Common myeloid progenitor, CD34-positive (primary cell): Measurements from ENCODE around the gene SNRPD1.

Source experiments
- CTCF ChIA-PET: fragments of 350-600 bp; sonication (Branson Sonifier 250); formaldehyde crosslinking; loops from one replicate; lab custom pipeline; 2021; ENCODE audit warnings: antibody characterized with exemption; lab: Charles Lee
- POLR2A ChIA-PET: fragments of 350-600 bp; sonication (Branson Sonifier 250); formaldehyde crosslinking; loops from one replicate; lab custom pipeline; 2021; ENCODE audit warnings: antibody characterized with exemption; lab: Charles Lee
- DNase-seq, 3 donors: peaks; one replicate each; pipeline versions ENCODE4 v3.0.0 to v3.0.0-alpha.2; 2013
- H3K27ac ChIP-seq, 2 experiments: 1 replicate in 1 of 2; 2 replicates in 1 of 2; pipeline ENCODE4 v1.7.0; 2013; ENCODE audit warnings: inconsistent platforms in 2 of 2, low read length in 2 of 2, mild to moderate bottlenecking in 2 of 2, low read depth in 1 of 2, moderate library complexity in 1 of 2; ENCODE audit not compliant: severe bottlenecking in 2 of 2, insufficient read depth in 1 of 2, poor library complexity in 1 of 2
- H3K27me3 ChIP-seq, 5 experiments: replicated peaks in 2 of 5; 1 replicate in 3 of 5; 2 replicates in 2 of 5; pipeline versions ENCODE4 v1.6.1 to v1.7.0; 2013; ENCODE audit warnings: low read length in 4 of 5, mild to moderate bottlenecking in 2 of 5, moderate library complexity in 2 of 5, inconsistent platforms in 1 of 5; ENCODE audit not compliant: insufficient read depth in 5 of 5, control insufficient read depth in 4 of 5
- H3K36me3 ChIP-seq, 4 experiments: 1 replicate in 2 of 4; 2 replicates in 2 of 4; pipeline versions ENCODE4 v1.6.1 to v1.7.0; 2013; ENCODE audit warnings: low read length in 3 of 4, control low read depth in 1 of 4, mild to moderate bottlenecking in 1 of 4; ENCODE audit not compliant: control insufficient read depth in 4 of 4, insufficient read depth in 4 of 4
- H3K4me1 ChIP-seq, 4 experiments: 1 replicate in 3 of 4; 2 replicates in 1 of 4; pipeline versions ENCODE4 v1.6.1 to v1.7.1; 2013; ENCODE audit warnings: low read length in 3 of 4, mild to moderate bottlenecking in 3 of 4, control low read depth in 1 of 4, inconsistent platforms in 1 of 4, moderate library complexity in 1 of 4; ENCODE audit not compliant: control insufficient read depth in 4 of 4, insufficient read depth in 4 of 4; ENCODE audit errors: control extremely low read depth in 1 of 4
- H3K4me3 ChIP-seq, 7 experiments: 1 replicate in 4 of 7; 2 replicates in 3 of 7; pipeline versions ENCODE4 v1.5.1 to v1.7.0; 2013; ENCODE audit warnings: mild to moderate bottlenecking in 7 of 7, low read length in 6 of 7, moderate library complexity in 6 of 7, inconsistent platforms in 2 of 7, low read depth in 2 of 7, control low read depth in 1 of 7; ENCODE audit not compliant: insufficient read depth in 4 of 7, control insufficient read depth in 1 of 7; ENCODE audit errors: extremely low read depth in 1 of 7
- H3K9me3 ChIP-seq, 5 experiments: 1 replicate in 4 of 5; 2 replicates in 1 of 5; pipeline versions ENCODE4 v1.6.1 to v1.7.1; 2013; ENCODE audit warnings: low read length in 4 of 5, mild to moderate bottlenecking in 2 of 5, inconsistent platforms in 1 of 5, low read depth in 1 of 5, moderate library complexity in 1 of 5; ENCODE audit not compliant: control insufficient read depth in 4 of 5, insufficient read depth in 2 of 5; ENCODE audit errors: control extremely low read depth in 1 of 5
- WGBS: methylation state at CpG from one replicate; pipeline ENCODE4 v1.1.5; 2013; ENCODE audit not compliant: insufficient coverage; 5-methylcytosine and 5-hydroxymethylcytosine counted together

The SNRPD1 gene

DNA sequence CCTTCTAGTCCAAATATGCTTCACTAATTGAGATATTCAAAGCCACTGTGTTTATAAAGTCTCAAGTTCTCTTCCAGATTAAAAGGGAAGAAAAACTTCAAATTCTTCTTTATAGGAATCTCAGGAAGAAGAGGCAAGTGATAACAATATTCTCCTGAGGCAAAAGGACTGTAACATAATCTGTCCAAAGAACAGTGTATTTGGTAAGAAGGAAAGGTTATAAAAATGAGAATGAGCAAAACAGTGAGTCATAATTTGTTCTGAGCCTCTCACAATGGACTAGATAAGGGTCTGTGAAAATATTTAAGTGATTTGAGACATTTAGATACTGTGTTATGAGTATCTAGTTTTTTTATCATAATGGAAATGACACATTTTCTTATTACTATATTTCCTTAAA is 44.3 kb downstream of the SNRPD1 start:
- Histone ChIP-seq H3K4me3 (no peak overlapping the region), H3K27me3 (no peaks in the 10 kb centered on the region), H3K27ac (no peak overlapping the region), H3K36me3 (peaks cover 1 to 15% (median 9%) of the 10 kb centered on the region in 4 experiments), H3K9me3 (no peaks in the 10 kb centered on the region), H3K4me1 (no peaks in the 10 kb centered on the region)
- no peak for DNase-seq
- ChIA-PET POLR2A (no interaction called here), CTCF (no interaction called here)

DNA sequence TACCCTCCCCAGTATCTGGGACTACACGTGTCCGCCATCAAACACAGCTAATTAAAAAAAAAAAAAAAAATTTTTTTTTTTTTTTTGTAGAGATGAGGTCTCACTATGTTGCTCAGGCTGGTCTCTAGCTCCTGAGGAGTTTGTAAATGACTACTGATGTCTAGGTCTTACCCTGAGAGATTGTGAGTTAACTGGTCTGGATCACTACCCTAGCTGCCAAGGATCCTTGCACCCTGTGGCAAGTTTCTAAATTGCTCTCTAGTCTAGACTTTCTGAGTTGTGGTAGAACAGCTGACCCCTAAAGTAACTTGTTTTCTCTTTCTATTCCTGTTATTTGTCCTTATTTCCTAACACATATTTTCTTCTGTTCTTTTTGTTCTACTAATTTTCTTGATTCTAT is 48.0 kb downstream of the SNRPD1 start:
- Histone ChIP-seq H3K36me3 (peaks cover 2 to 23% (median 13%) of the 10 kb centered on the region in 4 experiments), H3K27ac (no peak overlapping the region), H3K27me3 (no peaks in the 10 kb centered on the region), H3K4me1 (no peaks in the 10 kb centered on the region), H3K9me3 (no peaks in the 10 kb centered on the region), H3K4me3 (no peak overlapping the region)
- CTCF ChIA-PET: interaction anchor here (1.4 kb wide), 1 partner anchor 18 kb away, joined by 3 read pairs; no protein-coding TSS in a partner anchor
- no peak for DNase-seq
- POLR2A ChIA-PET: interaction anchor here (0.6 kb wide), 1 partner anchor 112 kb away, joined by 3 read pairs; no protein-coding TSS in a partner anchor
- no CpG with 5 or more reads among the region's 2 CpGs for WGBS

DNA sequence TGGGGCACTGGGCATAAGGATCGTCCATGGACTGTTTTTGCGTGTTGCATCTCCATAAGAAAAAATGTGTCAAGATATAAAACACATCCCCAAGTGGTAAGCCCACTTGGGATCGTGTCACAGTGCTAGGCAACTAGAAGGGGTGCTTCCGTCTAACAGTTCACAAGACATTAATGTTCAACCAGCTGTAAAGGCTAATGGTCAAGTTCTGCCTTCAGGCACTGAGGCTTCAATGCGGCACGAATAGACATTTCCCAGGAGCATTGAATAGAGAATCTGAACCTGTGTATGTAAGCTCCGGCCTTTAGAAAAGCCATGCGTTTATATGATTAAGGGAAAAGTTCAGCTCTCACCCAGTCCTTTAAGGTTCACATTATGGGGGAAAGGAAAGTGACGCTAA is 50.5 kb downstream of the SNRPD1 start:
- no peaks in the 10 kb centered on the region for H3K27me3 ChIP-seq
- H3K4me3 ChIP-seq: no peak overlapping the region
- H3K4me1 ChIP-seq: no peaks in the 10 kb centered on the region
- DNase-seq: no peak
- ChIA-PET CTCF (no interaction called here), POLR2A (no interaction called here)
- no peaks in the 10 kb centered on the region for H3K9me3 ChIP-seq
- WGBS: over 99% methylated on average over 8 of the region's 9 CpGs
- no peak overlapping the region for H3K27ac ChIP-seq
- H3K36me3 ChIP-seq: peaks cover 2 to 14% (median 10%) of the 10 kb centered on the region in 4 experiments

DNA sequence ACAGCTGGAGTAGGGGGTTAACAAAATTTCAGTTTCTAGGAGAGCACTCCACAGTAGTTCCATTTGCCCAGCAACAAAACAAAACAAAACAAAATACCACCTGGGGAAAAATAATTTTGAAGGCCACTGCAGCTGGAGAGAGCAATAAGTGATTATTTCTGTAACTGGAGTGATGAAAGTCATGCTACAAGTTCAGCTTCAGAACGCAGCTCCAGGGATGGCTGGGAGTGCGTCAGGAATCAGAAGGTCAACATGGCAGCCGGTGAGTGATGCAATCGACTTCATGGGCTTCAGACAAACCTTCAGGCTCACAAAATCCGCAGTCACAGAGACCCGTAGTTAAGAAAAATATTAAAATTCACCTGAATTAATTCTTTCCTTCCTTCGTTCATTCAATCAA is 51.5 kb downstream of the SNRPD1 start:
- Histone ChIP-seq H3K36me3 (peaks cover 2 to 14% (median 10%) of the 10 kb centered on the region in 4 experiments), H3K27me3 (no peaks in the 10 kb centered on the region), H3K4me3 (no peak overlapping the region), H3K27ac (no peak overlapping the region), H3K4me1 (no peaks in the 10 kb centered on the region), H3K9me3 (no peaks in the 10 kb centered on the region)
- POLR2A ChIA-PET: no interaction called here
- no peak for DNase-seq
- WGBS: 89% methylated on average over 2 of the region's 7 CpGs
- CTCF ChIA-PET: interaction anchor here (1.0 kb wide), 1 partner anchor 29 kb away, joined by 3 read pairs; no protein-coding TSS in a partner anchor

DNA sequence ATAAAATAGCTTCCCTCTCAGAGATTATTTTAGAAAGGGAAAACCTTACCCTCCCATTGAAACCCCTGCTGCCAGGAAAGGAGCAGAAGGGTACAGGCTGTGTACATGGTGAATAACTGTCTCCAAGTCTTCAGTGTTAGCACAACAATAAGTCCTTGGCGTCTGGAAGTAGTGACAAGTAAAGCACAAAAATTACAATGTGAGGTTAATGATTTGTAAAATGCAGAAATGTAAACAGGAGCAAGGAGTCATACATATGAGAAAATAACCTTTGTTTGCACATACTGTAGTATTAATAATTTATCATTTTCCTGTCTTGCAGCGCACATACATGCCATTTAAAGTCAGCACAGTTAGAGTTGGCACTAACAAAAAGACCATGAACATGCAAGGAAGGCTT is 52.0 kb downstream of the SNRPD1 start:
- no peaks in the 10 kb centered on the region for H3K27me3 ChIP-seq
- no peak for DNase-seq
- no peak overlapping the region for H3K27ac ChIP-seq
- H3K4me1 ChIP-seq: no peaks in the 10 kb centered on the region
- CTCF ChIA-PET: interaction anchor here (1.0 kb wide), 1 partner anchor 29 kb away, joined by 3 read pairs; no protein-coding TSS in a partner anchor
- POLR2A ChIA-PET: no interaction called here
- H3K4me3 ChIP-seq: no peak overlapping the region
- no peaks in the 10 kb centered on the region for H3K9me3 ChIP-seq
- H3K36me3 ChIP-seq: peaks cover 2 to 14% (median 10%) of the 10 kb centered on the region in 4 experiments
- 100% methylated on average over 1 of the region's 2 CpGs for WGBS

DNA sequence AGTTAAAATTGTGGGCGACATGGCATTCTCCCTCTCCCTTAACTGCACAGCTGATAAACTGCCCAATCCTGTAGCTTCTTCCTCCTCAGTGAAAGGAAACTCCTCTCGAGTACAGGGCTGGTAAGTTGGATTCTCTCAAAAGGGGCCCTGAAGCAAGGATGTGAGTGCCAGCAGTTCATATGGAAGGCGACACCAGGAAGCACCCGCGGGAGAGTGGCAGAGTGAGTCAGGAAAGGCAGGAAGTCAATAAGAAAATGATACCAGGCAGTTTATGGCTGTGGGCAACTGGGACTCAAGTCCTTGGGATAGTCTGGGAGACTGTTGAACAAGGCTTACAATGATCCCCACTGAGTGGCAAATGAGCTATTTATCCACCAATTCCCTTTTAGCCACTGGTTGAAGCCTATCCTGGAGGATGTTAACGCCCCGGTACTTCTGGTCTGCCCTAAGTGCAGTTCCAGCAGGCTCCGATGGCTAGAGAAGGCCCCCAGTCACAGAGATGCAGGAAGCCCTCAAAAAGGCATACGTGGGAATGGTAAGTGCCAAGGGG is 57.7 kb downstream of the SNRPD1 start:
- no peaks in the 10 kb centered on the region for H3K4me1 ChIP-seq
- no peak overlapping the region for H3K4me3 ChIP-seq
- DNase-seq: no peak
- CTCF ChIA-PET: interaction anchor here (0.9 to 1.6 kb wide), 3 partner anchors 13 to 57 kb away, joined by 3 to 4 read pairs (median 3); partner anchors contain the start of gene SNRPD1
- no peaks in the 10 kb centered on the region for H3K27me3 ChIP-seq
- H3K36me3 ChIP-seq: peaks cover 0 to 6% (median 0%) of the 10 kb centered on the region in 4 experiments
- WGBS: 83% methylated on average over 5 of the region's 9 CpGs
- POLR2A ChIA-PET: no interaction called here
- H3K27ac ChIP-seq: no peak overlapping the region
- H3K9me3 ChIP-seq: no peaks in the 10 kb centered on the region

DNA sequence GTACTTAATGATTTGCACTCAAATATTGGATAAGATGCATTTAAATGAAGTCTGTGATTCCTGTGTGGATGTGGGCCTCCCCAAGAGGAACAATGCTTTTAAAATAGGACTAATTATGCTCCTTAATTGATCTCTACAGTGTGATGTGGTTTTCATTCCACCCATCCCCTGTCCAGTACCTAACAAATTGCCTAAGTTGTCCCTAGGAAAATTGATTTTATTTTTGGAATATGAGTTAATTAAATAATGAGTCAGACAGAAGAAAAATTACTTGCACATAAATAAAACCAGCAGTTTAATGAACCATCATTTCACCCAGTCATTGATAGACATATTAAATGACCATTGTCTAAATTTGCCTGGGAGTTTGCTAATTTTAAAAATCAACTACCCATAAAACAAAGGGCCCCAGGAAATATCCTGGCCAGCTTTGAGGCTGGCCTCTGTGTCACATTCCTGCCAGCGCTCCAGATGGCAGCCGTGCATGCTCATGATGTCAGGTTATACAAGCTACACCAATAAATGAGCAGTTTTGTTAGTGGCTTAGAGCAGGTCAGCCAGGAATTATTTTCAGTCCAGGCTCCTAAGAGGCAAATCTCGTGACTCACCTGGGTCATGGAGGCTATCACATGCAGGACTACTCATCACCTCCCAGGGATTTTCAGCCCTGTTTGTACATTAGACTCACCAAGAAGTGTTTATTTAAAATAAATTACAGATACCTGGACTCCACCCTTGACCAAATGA is 60.6 kb downstream of the SNRPD1 start:
- POLR2A ChIA-PET: no interaction called here
- CTCF ChIA-PET: interaction anchor here (1.0 to 1.4 kb wide), 3 partner anchors 10 to 34 kb away, joined by 3 read pairs; no protein-coding TSS in a partner anchor
- H3K9me3 ChIP-seq: no peaks in the 10 kb centered on the region
- no peak overlapping the region for H3K27ac ChIP-seq
- DNase-seq: no peak
- 100% methylated on average over 3 of the region's 3 CpGs for WGBS
- H3K27me3 ChIP-seq: no peaks in the 10 kb centered on the region
- H3K36me3 ChIP-seq: peaks cover 0 to 6% (median 1%) of the 10 kb centered on the region in 4 experiments
- H3K4me3 ChIP-seq: no peak overlapping the region
- no peaks in the 10 kb centered on the region for H3K4me1 ChIP-seq
